Heart left ventricle (tissue), 13 donors: ENCODE measurements around the gene CSF1R.

Experiments used
- CTCF ChIP-seq, 12 donors: fragments of 200-600 bp; sonication (generic) in 4 of 12; IDR thresholded peaks; one replicate each; pipeline versions ENCODE4 v1.5.0 to v1.8.0; 2018 to 2022; ENCODE audit warnings: antibody characterized with exemption in 12 of 12, mild to moderate bottlenecking in 5 of 12
- POLR2A ChIP-seq, 2 donors: fragments of 450-650 bp; IDR thresholded peaks; one replicate each; pipeline ENCODE4 v1.6.1; 2017; ENCODE audit warnings: antibody characterized with exemption in 2 of 2, mild to moderate bottlenecking in 2 of 2, moderate library complexity in 2 of 2
- donor health status: ischemic (EF 13 %, LVEDD 7.1; RV severe dilation, severe dysfunction).
- donor health status: DM: no; HTN: yes; CAD: no.
- donor health status: DM: no; HTN: no; CAD: no.
- donor health status: ischemic (EF 25% LVEDD 6.9; RV normal size, moderate dysfunction).
- donor health status: ischemic (EF 25% LVEDD 5.7; RV mildly dilated, moderate dysfunction).
- donor health status: ischemic (EF 35%, LVEDD 5.7; RV mildly dilated, moderate dysfunction).
- donor health status: nonischemic (EF 11% LVEDD 7.7; RV severe dilation, severe dysfunction).
- donor health status: DM: yes; HTN: yes; CAD: no.
- donor health status: PGD.
- donor health status: ischemic (EF 29% LVEDD 5.4; RV normal size, mild dysfunction).
- donor health status: nonischemic (EF 23%, LVEDD 6.1; RV moderate dilation, normal function).

- TF ChIP-seq CTCF (IDR thresholded peaks at IDR 0.05): no peak
- no peak for TF ChIP-seq POLR2A (IDR thresholded peaks at IDR 0.05)
These were observed 8.2 kb downstream of the CSF1R start for GRCh38 chr5:150077996-150078801.
